NB4 (cell line): Measurements from ENCODE around the gene BCL2.

Experiments used
- CTCF ChIP-seq: IDR thresholded peaks from one replicate; pipeline ENCODE4 v1.5.1; 2012; ENCODE audit warnings: low read depth, low read length
- MAX ChIP-seq: IDR thresholded peaks from 2 replicates; pipeline ENCODE4 v1.6.1; 2011; ENCODE audit warnings: low read depth, low read length
- POLR2A ChIP-seq: IDR thresholded peaks from 2 replicates; pipeline ENCODE4 v1.6.1; 2011; ENCODE audit warnings: mild to moderate bottlenecking; ENCODE audit not compliant: insufficient read length; ENCODE audit errors: extremely low read depth

GRCh38 chr18:63107931-63108330 is 211.6 kb downstream of the BCL2 start:
- TF ChIP-seq CTCF (no peak), POLR2A (no peak), MAX (no peak)
